KMS-11 (cell line): ENCODE measurements around the gene TCF7L2.

ENCODE experiments used
- H2AFZ ChIP-seq: fragments of 200-600 bp; sonication (generic); 2 replicates; pipeline ENCODE4 v1.6.1; 2016; ENCODE audit warnings: antibody characterized with exemption, mixed run types, low read depth
- H3K27ac ChIP-seq: fragments of 200-600 bp; sonication (generic); 2 replicates; pipeline ENCODE4 v1.6.1; 2016; ENCODE audit warnings: mild to moderate bottlenecking, mixed run types
- H3K27me3 ChIP-seq: fragments of 200-600 bp; sonication (generic); 2 replicates; pipeline ENCODE4 v1.6.1; 2017; ENCODE audit warnings: mild to moderate bottlenecking, low read depth, mixed run types, moderate library complexity; ENCODE audit not compliant: insufficient read depth
- H3K36me3 ChIP-seq: fragments of 200-600 bp; sonication (generic); 2 replicates; pipeline ENCODE4 v1.6.1; 2017; ENCODE audit warnings: mild to moderate bottlenecking, mixed run types; ENCODE audit not compliant: insufficient read depth
- H3K4me1 ChIP-seq: fragments of 200-600 bp; sonication (generic); 2 replicates; pipeline ENCODE4 v1.6.1; 2016; ENCODE audit warnings: mild to moderate bottlenecking, low read depth, mixed run types; ENCODE audit not compliant: poor library complexity, severe bottlenecking
- H3K4me2 ChIP-seq: fragments of 200-600 bp; sonication (generic); 2 replicates; pipeline ENCODE4 v1.7.0; 2016; ENCODE audit warnings: mild to moderate bottlenecking, mixed run types
- H3K4me3 ChIP-seq: fragments of 200-600 bp; sonication (generic); IDR thresholded peaks from 2 replicates; pipeline ENCODE4 v1.6.1; 2017; ENCODE audit warnings: low read depth, low read length, mixed read lengths; ENCODE audit not compliant: insufficient read depth
- H3K79me2 ChIP-seq: fragments of 200-600 bp; sonication (generic); 2 replicates; pipeline ENCODE4 v1.6.1; 2016; ENCODE audit warnings: low read depth, mixed run types; ENCODE audit not compliant: insufficient read depth
- H3K9ac ChIP-seq: fragments of 200-600 bp; sonication (generic); 2 replicates; pipeline ENCODE4 v1.6.1; 2016; ENCODE audit warnings: mild to moderate bottlenecking, mixed run types
- H4K20me1 ChIP-seq: fragments of 200-600 bp; sonication (generic); 2 replicates; pipeline ENCODE4 v1.6.1; 2016; ENCODE audit warnings: mild to moderate bottlenecking, mixed run types; ENCODE audit not compliant: insufficient read depth
- CTCF ChIP-seq: fragments of 200-600 bp; sonication (generic); conservative IDR thresholded peaks from 2 replicates; pipeline ENCODE4 v1.6.1; 2017; ENCODE audit warnings: low read depth, mild to moderate bottlenecking, antibody characterized with exemption, low read length, moderate library complexity, mixed read lengths

TCF7L2 gene

DNA sequence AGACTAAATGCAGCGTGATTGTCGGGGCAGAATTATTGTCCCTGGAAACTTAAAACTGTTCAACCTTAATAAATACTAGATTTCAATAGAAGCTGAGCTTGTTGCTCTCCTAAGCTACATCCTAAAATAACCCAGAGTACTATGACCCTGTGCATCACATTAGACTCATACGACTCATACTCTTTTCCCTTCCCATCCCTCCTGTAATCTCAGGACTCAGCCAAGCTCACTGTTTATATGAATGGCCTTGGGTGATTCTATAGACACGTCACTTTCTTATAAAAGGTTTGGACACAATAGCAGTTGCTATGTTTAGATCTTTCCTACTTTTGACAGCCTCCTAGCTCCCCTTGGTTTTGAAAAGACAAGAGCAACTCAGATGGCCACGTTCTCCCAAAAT lies 17.2 kb downstream of the TCF7L2 start:
- TF ChIP-seq CTCF = no peak
- Histone ChIP-seq H3K79me2 (no peaks in the 10 kb centered on the region), H3K36me3 (no peaks in the 10 kb centered on the region), H3K4me2 (no peak overlapping the region), H3K4me3 (no peak overlapping the region), H3K4me1 (no peaks in the 10 kb centered on the region), H2AFZ (no peak overlapping the region), H3K27me3 (peaks cover 7% of the 10 kb centered on the region; the same call in 1 of the 2 replicates), H3K27ac (no peak overlapping the region), H4K20me1 (no peaks in the 10 kb centered on the region), H3K9ac (no peak overlapping the region)

- Histone ChIP-seq H3K4me2 (no peak overlapping the region), H3K4me1 (no peaks in the 10 kb centered on the region), H3K79me2 (no peaks in the 10 kb centered on the region), H2AFZ (no peak overlapping the region), H4K20me1 (no peaks in the 10 kb centered on the region), H3K4me3 (no peak overlapping the region), H3K9ac (no peak overlapping the region), H3K27me3 (peaks cover 13% of the 10 kb centered on the region; the same call in 1 of the 2 replicates), H3K36me3 (no peaks in the 10 kb centered on the region), H3K27ac (no peak overlapping the region)
- no peak for TF ChIP-seq CTCF
These were observed 19.1 kb downstream of the TCF7L2 start for GRCh38 chr10:112969131-112969530.

- Histone ChIP-seq H3K9ac (no peak overlapping the region), H2AFZ (no peak overlapping the region), H3K36me3 (no peaks in the 10 kb centered on the region), H3K27ac (no peak overlapping the region), H3K79me2 (no peaks in the 10 kb centered on the region), H3K27me3 (peaks cover 13% of the 10 kb centered on the region; the same call in 1 of the 2 replicates), H4K20me1 (no peaks in the 10 kb centered on the region), H3K4me2 (no peak overlapping the region), H3K4me3 (no peak overlapping the region), H3K4me1 (no peaks in the 10 kb centered on the region)
- TF ChIP-seq CTCF = no peak
These were observed 19.5 kb downstream of the TCF7L2 start for GRCh38 chr10:112969542-112969941.

DNA sequence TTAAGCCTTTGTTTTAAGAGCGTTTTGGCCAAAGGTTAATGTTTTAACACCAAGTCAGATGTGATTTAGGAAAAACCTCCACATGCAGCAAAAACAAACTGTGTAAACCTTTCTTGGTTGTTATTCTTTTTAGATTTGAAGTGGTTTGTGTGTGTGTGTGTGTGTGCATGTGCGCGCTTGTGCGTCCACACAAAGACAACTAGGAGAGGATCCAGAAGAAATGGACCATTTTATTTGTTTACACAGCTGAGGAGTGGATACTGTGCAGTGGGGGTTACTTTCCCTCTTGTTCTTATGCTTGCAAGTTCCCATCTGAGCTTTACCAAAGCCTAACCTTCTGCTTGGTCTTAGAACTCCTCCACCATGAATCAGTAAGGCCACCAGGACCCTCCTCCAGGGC lies 20.0 kb downstream of the TCF7L2 start:
- no peaks in the 10 kb centered on the region for H3K79me2 ChIP-seq
- H3K36me3 ChIP-seq = no peaks in the 10 kb centered on the region
- no peak overlapping the region for H3K4me2 ChIP-seq
- no peak for TF ChIP-seq CTCF
- no peak overlapping the region for H2AFZ ChIP-seq
- H3K4me3 ChIP-seq = no peak overlapping the region
- H3K9ac ChIP-seq = no peak overlapping the region
- peaks cover 13% of the 10 kb centered on the region; the same call in 1 of the 2 replicates for H3K27me3 ChIP-seq
- no peak overlapping the region for H3K27ac ChIP-seq
- no peaks in the 10 kb centered on the region for H4K20me1 ChIP-seq
- no peaks in the 10 kb centered on the region for H3K4me1 ChIP-seq
